Measurements from ENCODE around the gene CPNE1.

Gene CPNE1

GRCh38 chr20:35638751-35639150 lies 25.9 kb downstream of the CPNE1 start:
- Histone ChIP-seq H3K9me3 (ENCODE audit: insufficient read depth, low read depth, low read length) (no peaks in the 10 kb centered on the region), H3K4me3 (ENCODE audit: low read length, poor library complexity, severe bottlenecking) (no peak overlapping the region), H3K79me2 (ENCODE audit: insufficient read depth, low read length) (peaks cover 92% of the 10 kb centered on the region), H2AFZ (ENCODE audit: low read length) (no peak overlapping the region), H3K9ac (ENCODE audit: low read depth, low read length, poor library complexity, severe bottlenecking) (no peak overlapping the region), H3K36me3 (ENCODE audit: insufficient read depth, low read length) (no peaks in the 10 kb centered on the region), H3K4me1 (ENCODE audit: insufficient read depth, low read length, poor library complexity, severe bottlenecking) (peaks cover 22% of the 10 kb centered on the region), H3K9me2 (replicated peaks; ENCODE audit: low read depth, low read length) (no peaks in the 10 kb centered on the region), H4K20me1 (ENCODE audit: insufficient read depth, low read length, poor library complexity, severe bottlenecking) (peaks cover 29% of the 10 kb centered on the region), H3K27me3 (ENCODE audit: insufficient read depth, low read length, poor library complexity, severe bottlenecking) (no peaks in the 10 kb centered on the region), H3F3A (ENCODE audit: low read depth) (no peaks in the 10 kb centered on the region), H3K4me2 (ENCODE audit: low read depth, low read length, poor library complexity, severe bottlenecking) (no peak overlapping the region)
- no peak for TF ChIP-seq CTCF (conservative IDR thresholded peaks at IDR 0.05; ENCODE audit: low read length)
- no peak for TF ChIP-seq EZH2phosphoT487 (IDR thresholded peaks at IDR 0.05; ENCODE audit: borderline replicate concordance)

- Histone ChIP-seq H3K9ac (ENCODE audit: low read depth, low read length, poor library complexity, severe bottlenecking) (no peak overlapping the region), H3K4me3 (ENCODE audit: low read length, poor library complexity, severe bottlenecking) (no peak overlapping the region), H3K27me3 (ENCODE audit: insufficient read depth, low read length, poor library complexity, severe bottlenecking) (no peaks in the 10 kb centered on the region), H2AFZ (ENCODE audit: low read length) (no peak overlapping the region), H3K4me1 (ENCODE audit: insufficient read depth, low read length, poor library complexity, severe bottlenecking) (peaks cover 18% of the 10 kb centered on the region), H3K4me2 (ENCODE audit: low read depth, low read length, poor library complexity, severe bottlenecking) (no peak overlapping the region), H3K9me3 (ENCODE audit: insufficient read depth, low read depth, low read length) (no peaks in the 10 kb centered on the region), H3K36me3 (ENCODE audit: insufficient read depth, low read length) (peaks cover 2% of the 10 kb centered on the region; the same call in 1 of the 2 replicates), H3K79me2 (ENCODE audit: insufficient read depth, low read length) (peaks cover 86% of the 10 kb centered on the region), H4K20me1 (ENCODE audit: insufficient read depth, low read length, poor library complexity, severe bottlenecking) (peaks cover 29% of the 10 kb centered on the region), H3F3A (ENCODE audit: low read depth) (no peaks in the 10 kb centered on the region), H3K9me2 (replicated peaks; ENCODE audit: low read depth, low read length) (no peaks in the 10 kb centered on the region)
- TF ChIP-seq EZH2phosphoT487 (IDR thresholded peaks at IDR 0.05; ENCODE audit: borderline replicate concordance) = no peak
- TF ChIP-seq CTCF (conservative IDR thresholded peaks at IDR 0.05; ENCODE audit: low read length) = no peak
Observed at GRCh38 chr20:35637276-35637675, 27.4 kb downstream of the CPNE1 start.

GRCh38 chr20:35636095-35636494 lies 28.6 kb downstream of the CPNE1 start:
- peaks cover 81% of the 10 kb centered on the region for H3K79me2 ChIP-seq (ENCODE audit: insufficient read depth, low read length)
- no peaks in the 10 kb centered on the region for H3K9me2 ChIP-seq (replicated peaks; ENCODE audit: low read depth, low read length)
- H3K27me3 ChIP-seq (ENCODE audit: insufficient read depth, low read length, poor library complexity, severe bottlenecking) = no peaks in the 10 kb centered on the region
- no peaks in the 10 kb centered on the region for H3F3A ChIP-seq (ENCODE audit: low read depth)
- H3K36me3 ChIP-seq (ENCODE audit: insufficient read depth, low read length) = peaks cover 14% of the 10 kb centered on the region; the same call in 1 of the 2 replicates
- no peak overlapping the region for H3K4me2 ChIP-seq (ENCODE audit: low read depth, low read length, poor library complexity, severe bottlenecking)
- H4K20me1 ChIP-seq (ENCODE audit: insufficient read depth, low read length, poor library complexity, severe bottlenecking) = peaks cover 28% of the 10 kb centered on the region
- H2AFZ ChIP-seq (ENCODE audit: low read length) = no peak overlapping the region
- H3K4me1 ChIP-seq (ENCODE audit: insufficient read depth, low read length, poor library complexity, severe bottlenecking) = peaks cover 7% of the 10 kb centered on the region
- no peak for TF ChIP-seq EZH2phosphoT487 (IDR thresholded peaks at IDR 0.05; ENCODE audit: borderline replicate concordance)
- no peak for TF ChIP-seq CTCF (conservative IDR thresholded peaks at IDR 0.05; ENCODE audit: low read length)
- no peak overlapping the region for H3K9ac ChIP-seq (ENCODE audit: low read depth, low read length, poor library complexity, severe bottlenecking)
- no peak overlapping the region for H3K4me3 ChIP-seq (ENCODE audit: low read length, poor library complexity, severe bottlenecking)
- H3K9me3 ChIP-seq (ENCODE audit: insufficient read depth, low read depth, low read length) = no peaks in the 10 kb centered on the region
